ENCODE measurements around the gene RAP1GAP.
A peak's percentile ranks its signal among the peaks of the same experiment; 100 is the strongest.

Gene RAP1GAP

DNA sequence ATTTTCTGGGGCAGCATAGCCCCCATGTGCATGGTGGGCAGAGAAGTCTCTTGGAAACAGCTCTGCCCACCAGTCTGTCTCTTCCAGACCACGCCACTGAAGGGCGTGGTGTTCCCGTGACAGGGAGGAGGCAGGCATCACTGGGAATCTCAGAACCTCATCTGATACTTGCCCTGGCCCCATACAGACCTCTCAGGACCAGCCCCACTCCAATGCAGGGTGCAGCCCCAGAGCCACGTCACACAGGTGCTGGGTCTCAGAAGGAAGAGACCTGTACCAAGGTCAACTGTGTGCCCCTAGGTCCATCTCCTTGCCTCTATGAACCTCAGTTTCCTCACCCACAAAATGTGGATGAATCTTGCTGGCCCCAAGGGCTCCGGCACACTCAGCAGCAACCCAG, 7.3 kb downstream of the RAP1GAP start:
- H3K36me3 ChIP-seq (ENCODE audit: insufficient read depth, low read length) = no peaks in the 10 kb centered on the region
- H3K9me3 ChIP-seq (ENCODE audit: insufficient read depth, low read depth, low read length) = no peaks in the 10 kb centered on the region
- H3K79me2 ChIP-seq (ENCODE audit: insufficient read depth, low read length) = no peaks in the 10 kb centered on the region
- H3K4me1 ChIP-seq (ENCODE audit: insufficient read depth, low read length, poor library complexity, severe bottlenecking) = peaks cover 11% of the 10 kb centered on the region
- no peaks in the 10 kb centered on the region for H3K9me2 ChIP-seq (replicated peaks; ENCODE audit: low read depth, low read length)
- no peak overlapping the region for H3K4me2 ChIP-seq (ENCODE audit: low read depth, low read length, poor library complexity, severe bottlenecking)
- H3F3A ChIP-seq (ENCODE audit: low read depth) = no peaks in the 10 kb centered on the region
- H3K4me3 ChIP-seq (ENCODE audit: low read length, poor library complexity, severe bottlenecking) = no peak overlapping the region
- TF ChIP-seq, protein P1, sequence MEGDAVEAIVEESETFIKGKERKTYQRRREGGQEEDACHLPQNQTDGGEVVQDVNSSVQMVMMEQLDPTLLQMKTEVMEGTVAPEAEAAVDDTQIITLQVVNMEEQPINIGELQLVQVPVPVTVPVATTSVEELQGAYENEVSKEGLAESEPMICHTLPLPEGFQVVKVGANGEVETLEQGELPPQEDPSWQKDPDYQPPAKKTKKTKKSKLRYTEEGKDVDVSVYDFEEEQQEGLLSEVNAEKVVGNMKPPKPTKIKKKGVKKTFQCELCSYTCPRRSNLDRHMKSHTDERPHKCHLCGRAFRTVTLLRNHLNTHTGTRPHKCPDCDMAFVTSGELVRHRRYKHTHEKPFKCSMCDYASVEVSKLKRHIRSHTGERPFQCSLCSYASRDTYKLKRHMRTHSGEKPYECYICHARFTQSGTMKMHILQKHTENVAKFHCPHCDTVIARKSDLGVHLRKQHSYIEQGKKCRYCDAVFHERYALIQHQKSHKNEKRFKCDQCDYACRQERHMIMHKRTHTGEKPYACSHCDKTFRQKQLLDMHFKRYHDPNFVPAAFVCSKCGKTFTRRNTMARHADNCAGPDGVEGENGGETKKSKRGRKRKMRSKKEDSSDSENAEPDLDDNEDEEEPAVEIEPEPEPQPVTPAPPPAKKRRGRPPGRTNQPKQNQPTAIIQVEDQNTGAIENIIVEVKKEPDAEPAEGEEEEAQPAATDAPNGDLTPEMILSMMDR (conservative IDR thresholded peaks at IDR 0.05; ENCODE audit: low read length) = no peak
- no peak for TF ChIP-seq EZH2phosphoT487 (IDR thresholded peaks at IDR 0.05; ENCODE audit: borderline replicate concordance)
- no peak overlapping the region for H2AFZ ChIP-seq (ENCODE audit: low read length)
- no peak overlapping the region for H3K9ac ChIP-seq (ENCODE audit: low read depth, low read length, poor library complexity, severe bottlenecking)
- H4K20me1 ChIP-seq (ENCODE audit: insufficient read depth, low read length, poor library complexity, severe bottlenecking) = no peaks in the 10 kb centered on the region
- H3K27me3 ChIP-seq (ENCODE audit: insufficient read depth, low read length, poor library complexity, severe bottlenecking) = no peaks in the 10 kb centered on the region

DNA sequence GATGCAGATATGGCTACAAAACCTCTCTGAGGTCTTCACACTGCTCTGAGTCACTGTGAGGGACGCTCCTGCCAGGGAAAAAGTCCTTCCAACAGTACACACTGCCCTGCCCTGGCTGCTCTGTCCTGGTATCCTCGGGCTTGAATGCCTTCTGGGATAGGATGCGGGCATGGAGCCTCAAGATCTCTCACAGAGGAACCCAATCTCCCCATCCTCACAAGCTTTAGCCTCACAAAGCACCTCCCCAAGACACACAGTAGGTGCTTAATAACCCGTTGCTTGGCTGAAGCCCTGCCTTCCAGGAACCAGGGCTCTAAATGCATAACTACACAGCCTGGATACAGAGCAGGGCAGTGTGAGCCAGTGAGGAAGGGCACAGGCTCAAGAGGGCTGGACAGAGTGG, 9.2 kb downstream of the RAP1GAP start:
- no peak for TF ChIP-seq EZH2phosphoT487 (IDR thresholded peaks at IDR 0.05; ENCODE audit: borderline replicate concordance)
- TF ChIP-seq, protein P1 (conservative IDR thresholded peaks at IDR 0.05; ENCODE audit: low read length) = no peak
- Histone ChIP-seq H3K9me3 (ENCODE audit: insufficient read depth, low read depth, low read length) (no peaks in the 10 kb centered on the region), H3K4me1 (ENCODE audit: insufficient read depth, low read length, poor library complexity, severe bottlenecking) (no peaks in the 10 kb centered on the region), H4K20me1 (ENCODE audit: insufficient read depth, low read length, poor library complexity, severe bottlenecking) (no peaks in the 10 kb centered on the region), H3K27me3 (ENCODE audit: insufficient read depth, low read length, poor library complexity, severe bottlenecking) (no peaks in the 10 kb centered on the region), H3K79me2 (ENCODE audit: insufficient read depth, low read length) (no peaks in the 10 kb centered on the region), H3K4me3 (ENCODE audit: low read length, poor library complexity, severe bottlenecking) (peak overlapping the region; percentile 60), H3F3A (ENCODE audit: low read depth) (no peaks in the 10 kb centered on the region), H3K36me3 (ENCODE audit: insufficient read depth, low read length) (no peaks in the 10 kb centered on the region), H2AFZ (ENCODE audit: low read length) (no peak overlapping the region), H3K4me2 (ENCODE audit: low read depth, low read length, poor library complexity, severe bottlenecking) (peak overlapping the region; percentile 59), H3K9ac (ENCODE audit: low read depth, low read length, poor library complexity, severe bottlenecking) (no peak overlapping the region), H3K9me2 (replicated peaks; ENCODE audit: low read depth, low read length) (no peaks in the 10 kb centered on the region)

DNA sequence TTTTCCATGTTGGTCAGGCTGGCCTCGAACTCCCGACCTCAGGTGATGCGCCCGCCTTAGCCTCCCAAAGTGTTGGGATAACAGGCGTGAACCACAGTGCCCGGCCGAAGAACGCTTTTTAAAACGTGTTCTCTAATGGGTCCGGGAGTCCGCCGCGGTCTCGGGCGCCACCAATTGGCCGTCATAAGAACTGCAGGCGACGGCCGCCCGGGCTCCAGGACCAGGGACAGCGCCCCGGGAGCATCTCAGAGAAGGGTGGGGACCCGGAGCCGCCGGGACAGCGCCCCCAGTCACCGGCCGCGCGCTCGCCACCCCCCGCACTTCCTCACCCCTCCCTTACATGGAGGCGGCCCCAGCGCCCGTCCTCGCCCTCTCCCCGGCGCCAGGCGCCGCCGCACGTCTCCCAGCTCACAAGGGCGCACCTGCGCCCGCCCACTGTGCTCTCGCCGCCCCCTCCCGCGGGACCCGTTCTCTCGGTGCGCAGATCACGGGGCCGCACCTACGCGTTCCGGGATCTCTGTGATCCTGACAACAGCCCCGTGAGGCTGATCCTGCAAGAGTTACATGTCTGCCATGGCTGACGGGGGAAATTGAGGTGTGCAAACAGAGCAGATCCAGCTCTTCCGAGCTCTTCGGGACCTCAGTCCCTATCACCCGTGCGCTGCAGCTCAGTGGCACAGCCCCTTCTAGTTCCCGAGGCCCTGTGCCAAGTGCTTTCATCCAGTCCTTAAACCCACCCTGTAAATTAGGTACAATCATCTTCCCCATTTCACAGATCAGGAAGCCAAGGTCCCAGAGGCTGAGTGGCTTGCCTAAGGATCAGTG, 9.8 kb downstream of the RAP1GAP start:
- H3K79me2 ChIP-seq (ENCODE audit: insufficient read depth, low read length) = no peaks in the 10 kb centered on the region
- no peaks in the 10 kb centered on the region for H3K9me3 ChIP-seq (ENCODE audit: insufficient read depth, low read depth, low read length)
- H3K36me3 ChIP-seq (ENCODE audit: insufficient read depth, low read length) = no peaks in the 10 kb centered on the region
- H3F3A ChIP-seq (ENCODE audit: low read depth) = no peaks in the 10 kb centered on the region
- H3K4me1 ChIP-seq (ENCODE audit: insufficient read depth, low read length, poor library complexity, severe bottlenecking) = no peaks in the 10 kb centered on the region
- TF ChIP-seq EZH2phosphoT487 (IDR thresholded peaks at IDR 0.05; ENCODE audit: borderline replicate concordance) = no peak
- TF ChIP-seq, protein P1 (conservative IDR thresholded peaks at IDR 0.05; ENCODE audit: low read length) = peak; percentile 82
- H3K27me3 ChIP-seq (ENCODE audit: insufficient read depth, low read length, poor library complexity, severe bottlenecking) = no peaks in the 10 kb centered on the region
- peak overlapping the region; percentile 59 for H3K4me2 ChIP-seq (ENCODE audit: low read depth, low read length, poor library complexity, severe bottlenecking)
- peak overlapping the region; percentile 60 for H3K4me3 ChIP-seq (ENCODE audit: low read length, poor library complexity, severe bottlenecking)
- no peak overlapping the region for H3K9ac ChIP-seq (ENCODE audit: low read depth, low read length, poor library complexity, severe bottlenecking)
- H4K20me1 ChIP-seq (ENCODE audit: insufficient read depth, low read length, poor library complexity, severe bottlenecking) = no peaks in the 10 kb centered on the region
- H2AFZ ChIP-seq (ENCODE audit: low read length) = peak overlapping the region; percentile 7; the same call in 1 of the 2 replicates
- no peaks in the 10 kb centered on the region for H3K9me2 ChIP-seq (replicated peaks; ENCODE audit: low read depth, low read length)

Data from Loucy (cell line).